HG02970 (cell line): ENCODE measurements around the gene CDH22.

Experiments
- ATAC-seq: cut with Tn5 transposase; IDR thresholded peaks from one replicate; pipeline ENCODE4 v1.9.1; 2021; ENCODE audit warnings: mild to moderate bottlenecking, moderate library complexity, moderate number of reproducible peaks; ENCODE audit not compliant: unreplicated experiment, low FRiP score

Gene CDH22

GRCh38 chr20:46221256-46221833, 87.0 kb downstream of the CDH22 start:
- no peak for ATAC-seq

- no peak for ATAC-seq
Measured at GRCh38 chr20:46220455-46221207, 87.7 kb downstream of the CDH22 start.

- ATAC-seq = no peak
Measured at GRCh38 chr20:46219920-46220319, 88.4 kb downstream of the CDH22 start.

GRCh38 chr20:46219190-46219589, 89.1 kb downstream of the CDH22 start:
- no peak for ATAC-seq

- ATAC-seq = no peak
Measured at GRCh38 chr20:46218656-46219055, 89.6 kb downstream of the CDH22 start.

GRCh38 chr20:46217583-46217982, 90.7 kb downstream of the CDH22 start:
- ATAC-seq = no peak

- ATAC-seq = no peak
Measured at GRCh38 chr20:46216770-46217464, 91.4 kb downstream of the CDH22 start.

GRCh38 chr20:46215913-46216707, 92.2 kb downstream of the CDH22 start:
- no peak for ATAC-seq

- no peak for ATAC-seq
Measured at GRCh38 chr20:46214824-46215488, 93.3 kb downstream of the CDH22 start.

- no peak for ATAC-seq
Measured at GRCh38 chr20:46213946-46214823, 94.1 kb downstream of the CDH22 start.

- no peak for ATAC-seq
Measured at GRCh38 chr20:46212876-46213275, 95.4 kb downstream of the CDH22 start.

- ATAC-seq = no peak
Measured at GRCh38 chr20:46212252-46212651, 96.0 kb downstream of the CDH22 start.

- no peak for ATAC-seq
Measured at GRCh38 chr20:46211331-46211722, 97.0 kb downstream of the CDH22 start.

- ATAC-seq = no peak
Measured at GRCh38 chr20:46210672-46211330, 97.5 kb downstream of the CDH22 start.

- ATAC-seq = no peak
Measured at GRCh38 chr20:46209930-46210671, 98.2 kb downstream of the CDH22 start.

- ATAC-seq = no peak
Measured at GRCh38 chr20:46207793-46208192, 100.5 kb downstream of the CDH22 start.

GRCh38 chr20:46206992-46207549, 101.2 kb downstream of the CDH22 start:
- no peak for ATAC-seq

- ATAC-seq = no peak
Measured at GRCh38 chr20:46206025-46206424, 102.3 kb downstream of the CDH22 start.
